HTERT RPE-1 (cell line): ENCODE results near the gene TRIM50.
"Not testable (repeated sequence)": the region's sequence is repeated elsewhere in the genome, so short reads cannot be mapped to it uniquely, and the experiment has no call there.

Experiments
- in situ Hi-C: fragments of 300-500 bp; cut with MboI; formaldehyde crosslinking; loops from 4 replicates; pipeline ENCODE4 v1.14.3; 2020; ENCODE audit warnings: low sequenced_read_pairs

The TRIM50 gene

GRCh38 chr7:73327922-73328321, at the start of gene TRIM50, which contains the start of gene FKBP6:
TRIM50 (minus strand) TSS chr7:73328082; CDS start chr7:73324787, 3,295 bp downstream.
FKBP6 (plus strand) TSS chr7:73328161; CDS start chr7:73328429, 268 bp downstream.
- in situ Hi-C loops, result not testable (repeated sequence)

- in situ Hi-C loops, result no loop called here
Observed at GRCh38 chr7:73376671-73377412, 49.0 kb upstream of the TRIM50 start.

- in situ Hi-C loops, result not testable (repeated sequence)
Observed at GRCh38 chr7:73376262-73376661, 48.4 kb upstream of the TRIM50 start.

GRCh38 chr7:73373741-73374140, 45.9 kb upstream of the TRIM50 start:
- in situ Hi-C loops, result no loop called here

- in situ Hi-C loops, result no loop called here
Observed at GRCh38 chr7:73369622-73370021, 41.7 kb upstream of the TRIM50 start.

- in situ Hi-C loops, result no loop called here
Observed at GRCh38 chr7:73369009-73369408, 41.1 kb upstream of the TRIM50 start.

- in situ Hi-C loops, result no loop called here
Observed at GRCh38 chr7:73366990-73367389, 39.1 kb upstream of the TRIM50 start.

- in situ Hi-C loops, result no loop called here
Observed at GRCh38 chr7:73366127-73366526, 38.2 kb upstream of the TRIM50 start.

GRCh38 chr7:73364006-73364728, 36.3 kb upstream of the TRIM50 start:
- in situ Hi-C loops, result no loop called here

- in situ Hi-C loops, result no loop called here
Observed at GRCh38 chr7:73363225-73364005, 35.5 kb upstream of the TRIM50 start.

- in situ Hi-C loops, result not testable (repeated sequence)
Observed at GRCh38 chr7:73360590-73360989, 32.7 kb upstream of the TRIM50 start.

- in situ Hi-C loops, result no loop called here
Observed at GRCh38 chr7:73359746-73360375, 32.0 kb upstream of the TRIM50 start.

GRCh38 chr7:73359306-73359705, 31.4 kb upstream of the TRIM50 start:
- in situ Hi-C loops, result no loop called here

GRCh38 chr7:73358590-73359275, 30.9 kb upstream of the TRIM50 start:
- in situ Hi-C loops, result no loop called here

GRCh38 chr7:73356159-73356558, 28.3 kb upstream of the TRIM50 start:
- in situ Hi-C loops, result no loop called here

GRCh38 chr7:73354821-73355220, 26.9 kb upstream of the TRIM50 start:
- in situ Hi-C loops, result no loop called here

GRCh38 chr7:73354196-73354595, 26.3 kb upstream of the TRIM50 start:
- in situ Hi-C loops, result no loop called here

- in situ Hi-C loops, result no loop called here
Observed at GRCh38 chr7:73353243-73353642, 25.4 kb upstream of the TRIM50 start.

GRCh38 chr7:73352784-73353183, 24.9 kb upstream of the TRIM50 start:
- in situ Hi-C loops, result no loop called here

GRCh38 chr7:73351447-73352167, 23.7 kb upstream of the TRIM50 start:
- in situ Hi-C loops, result no loop called here
